Ureter (tissue), 1 donor: ENCODE measurements around the gene MARCKSL1. TPM values are rescaled to one million over a fixed set of nuclear protein-coding genes. Genes with fewer than 3 reads are reported as not detected.
"Not testable (repeated sequence)": the region's sequence is repeated elsewhere in the genome, so short reads cannot be mapped to it uniquely, and the experiment has no call there.

Source experiments
- DNase-seq: peaks from one replicate; pipeline ENCODE4 v3.0.0-alpha.2; 2020; ENCODE audit warnings: low spot score
- total RNA-seq: library from RNA; stranded (reverse); gene quantifications from one replicate; pipeline ENCODE4 v1.2.4, GENCODE V29; 2023
- donor health status: DM: yes; HTN: yes; CAD: no.

The MARCKSL1 gene
- 117 TPM for total RNA-seq

- DNase-seq, result peak; percentile 83
Observed at GRCh38 chr1:32335790-32336590, at the start of gene MARCKSL1. Gene MARCKSL1 (minus strand): TSS chr1:32336233. CDS start chr1:32336033, 200 bp downstream.

- DNase-seq, result no peak
Observed at GRCh38 chr1:32380057-32380456, 44.0 kb upstream of the MARCKSL1 start.

GRCh38 chr1:32377541-32378220 is 41.6 kb upstream of the MARCKSL1 start:
- no peak for DNase-seq

GRCh38 chr1:32376199-32376598 is 40.2 kb upstream of the MARCKSL1 start:
- no peak for DNase-seq

GRCh38 chr1:32373996-32374592 is 38.1 kb upstream of the MARCKSL1 start:
- no peak for DNase-seq

GRCh38 chr1:32372149-32372756 is 36.2 kb upstream of the MARCKSL1 start:
- no peak for DNase-seq

- DNase-seq, result no peak
Observed at GRCh38 chr1:32367912-32368635, 32.0 kb upstream of the MARCKSL1 start.

GRCh38 chr1:32365445-32365844 is 29.4 kb upstream of the MARCKSL1 start:
- no peak for DNase-seq

- no peak for DNase-seq
Observed at GRCh38 chr1:32364836-32365235, 28.8 kb upstream of the MARCKSL1 start.

- DNase-seq, result no peak
Observed at GRCh38 chr1:32363713-32364112, 27.7 kb upstream of the MARCKSL1 start.

GRCh38 chr1:32362474-32363313 is 26.7 kb upstream of the MARCKSL1 start, which contains the start of the genes FAM229A and TSSK3:
Gene FAM229A (minus strand): TSS chr1:32362485. CDS start chr1:32362091, 394 bp downstream.
Gene TSSK3 (plus strand): TSS chr1:32362539. CDS start chr1:32362702, 163 bp downstream.
- DNase-seq, result no peak

GRCh38 chr1:32361674-32362473 is 25.8 kb upstream of the MARCKSL1 start:
- no peak for DNase-seq

GRCh38 chr1:32361308-32361673 is 25.3 kb upstream of the MARCKSL1 start:
- DNase-seq, result no peak

- no peak for DNase-seq
Observed at GRCh38 chr1:32358435-32358834, 22.4 kb upstream of the MARCKSL1 start.

- no peak for DNase-seq
Observed at GRCh38 chr1:32357614-32358013, 21.6 kb upstream of the MARCKSL1 start.

- no peak for DNase-seq
Observed at GRCh38 chr1:32356478-32356877, 20.4 kb upstream of the MARCKSL1 start.

GRCh38 chr1:32355778-32356177 is 19.7 kb upstream of the MARCKSL1 start:
- DNase-seq, result not testable (repeated sequence)

- no peak for DNase-seq
Observed at GRCh38 chr1:32353886-32354570, 18.0 kb upstream of the MARCKSL1 start.

- DNase-seq, result no peak
Observed at GRCh38 chr1:32353431-32353830, 17.4 kb upstream of the MARCKSL1 start.
